Activated CD4-positive, alpha-beta T cell treated with anti-CD3 and anti-CD28 coated beads for 36 hours (primary cell): ENCODE results near the gene TIMM50. TPM values are rescaled to one million over a fixed set of nuclear protein-coding genes. Genes with fewer than 3 reads are reported as not detected.
"Not testable (repeated sequence)": the region's sequence is repeated elsewhere in the genome, so short reads cannot be mapped to it uniquely, and the experiment has no call there.

Source experiments
- ATAC-seq: fragments of 200-7000 bp; cut with Tn5 transposase; one replicate; pipeline ENCODE4 v1.10.0; 2021; ENCODE audit warnings: mild to moderate bottlenecking, moderate library complexity
- CTCF ChIA-PET: fragments of 350-600 bp; sonication (Branson Sonifier 250); formaldehyde crosslinking; loops from one replicate; lab custom pipeline; 2021; ENCODE audit warnings: antibody characterized with exemption; lab: Charles Lee
- POLR2A ChIA-PET: fragments of 350-600 bp; sonication (Branson Sonifier 250); formaldehyde crosslinking; loops from one replicate; lab custom pipeline; 2021; ENCODE audit warnings: antibody characterized with exemption, inconsistent platforms; lab: Charles Lee
- DNase-seq: peaks from one replicate; pipeline ENCODE4 v3.0.0-alpha.2; 2020
- H3K27ac Mint-ChIP-seq: one replicate; pipeline ENCODE4 v1.8.0; 2021; ENCODE audit warnings: mixed read lengths
- H3K27me3 Mint-ChIP-seq: one replicate; pipeline ENCODE4 v1.8.0; 2021; ENCODE audit warnings: mixed read lengths
- H3K36me3 Mint-ChIP-seq: one replicate; pipeline ENCODE4 v1.8.0; 2021; ENCODE audit warnings: low read depth, mixed read lengths
- H3K4me1 Mint-ChIP-seq: one replicate; pipeline ENCODE4 v1.8.0; 2021; ENCODE audit warnings: mixed read lengths
- H3K4me3 Mint-ChIP-seq: one replicate; pipeline ENCODE4 v1.8.0; 2021; ENCODE audit warnings: mild to moderate bottlenecking, moderate library complexity, mixed read lengths
- H3K9me3 Mint-ChIP-seq: one replicate; pipeline ENCODE4 v1.8.0; 2021; ENCODE audit warnings: low read depth, mixed read lengths
- intact Hi-C, 2 experiments: fragments of 100-400 bp; cut with DNase I in 1 of 2; cut with micrococcal nuclease in 1 of 2; formaldehyde crosslinking; loops; one replicate each; pipeline versions ENCODE4 v1.14.2 to v1.15.1; 2022 to 2024; cut with DNase I, micrococcal nuclease
- total RNA-seq, 2 experiments: library from RNA; stranded (reverse); gene quantifications; one replicate each; pipeline ENCODE4 v1.2.3, GENCODE V29; 2021

Gene TIMM50
- total RNA-seq, 2 experiments from 2014 or later = 99.4 to 126 TPM

GRCh38 chr19:39445196-39446111 lies 35.2 kb upstream of the TIMM50 start, which contains the start of gene SUPT5H:
TSS of gene SUPT5H (plus strand) at chr19:39445582. CDS start at chr19:39445891, 309 bp downstream.
- peak; percentile 89 for ATAC-seq
- H3K36me3 Mint-ChIP-seq = peaks cover 43% of the 10 kb centered on the region
- peak within 1 kb of the TSS; percentile 100 for H3K4me3 Mint-ChIP-seq
- H3K27me3 Mint-ChIP-seq = no peaks in the 10 kb centered on the region
- peak; percentile 99 for DNase-seq
- peaks cover 42% of the 10 kb centered on the region for H3K4me1 Mint-ChIP-seq
- H3K9me3 Mint-ChIP-seq = no peaks in the 10 kb centered on the region
- ChIA-PET CTCF (interaction anchor here (0.6 to 2.3 kb wide), 12 partner anchors 10 to 1332 kb away, joined by 3 to 9 read pairs (median 3); partner anchors contain the start of genes DLL3, EID2B and RPS16), POLR2A (interaction anchor here (0.7 to 3.8 kb wide), 5 partner anchors 9 to 103 kb away, joined by 3 to 50 read pairs (median 4); partner anchors contain the start of genes RPS16 and SAMD4B)
- peak within 1 kb of the TSS; percentile 100 for H3K27ac Mint-ChIP-seq
- intact Hi-C loops = loop anchor here (1.0 to 10.0 kb wide), 16 partner anchors 9 to 903 kb away; partner anchors contain the start of genes TIMM50 (in 2 of the 2), C19orf47 (in 1 of the 2), DYRK1B (in 1 of the 2) and EID2 (in 1 of the 2)

GRCh38 chr19:39446365-39447084 lies 34.1 kb upstream of the TIMM50 start:
- Mint-ChIP-seq H3K27ac (peak overlapping the region; percentile 100), H3K36me3 (peaks cover 48% of the 10 kb centered on the region), H3K4me1 (peaks cover 49% of the 10 kb centered on the region), H3K27me3 (no peaks in the 10 kb centered on the region), H3K9me3 (no peaks in the 10 kb centered on the region), H3K4me3 (peak overlapping the region; percentile 100)
- ATAC-seq = no peak
- no peak for DNase-seq
- intact Hi-C loops = loop anchor here (2.0 to 10.0 kb wide), 4 partner anchors 34 to 400 kb away; partner anchors contain the start of genes DYRK1B (in 1 of the 2), FBL (in 1 of the 2) and TIMM50 (in 1 of the 2)
- ChIA-PET CTCF (interaction anchor here (0.6 to 2.3 kb wide), 10 partner anchors 15 to 324 kb away, joined by 3 to 9 read pairs (median 5); partner anchors contain the start of genes EID2B and PLEKHG2), POLR2A (interaction anchor here (0.7 to 3.8 kb wide), 6 partner anchors 11 to 86 kb away, joined by 3 to 50 read pairs (median 5); partner anchors contain the start of genes MED29, PAF1 and RPS16)

GRCh38 chr19:39448271-39448670 lies 32.4 kb upstream of the TIMM50 start:
- Mint-ChIP-seq H3K4me1 (peaks cover 64% of the 10 kb centered on the region), H3K4me3 (peak overlapping the region; percentile 100), H3K27me3 (no peaks in the 10 kb centered on the region), H3K9me3 (no peaks in the 10 kb centered on the region), H3K27ac (peak overlapping the region; percentile 100), H3K36me3 (peaks cover 63% of the 10 kb centered on the region)
- no peak for ATAC-seq
- peak; percentile 72 for DNase-seq
- ChIA-PET POLR2A (interaction anchor here (0.6 to 1.8 kb wide), 9 partner anchors 12 to 55 kb away, joined by 3 to 5 read pairs (median 4); partner anchors contain the start of gene RPS16), CTCF (interaction anchor here (0.6 to 2.3 kb wide), 9 partner anchors 8 to 84 kb away, joined by 3 to 7 read pairs (median 4); partner anchors contain the start of genes EID2B, PLEKHG2 and RPS16)
- intact Hi-C loops = loop anchor here in 1 of 2 experiments (5.0 to 10.0 kb wide), 2 partner anchors 317 to 384 kb away; partner anchors contain the start of gene DYRK1B

- DNase-seq (peak; percentile 55), ATAC-seq (peak; percentile 10)
- CTCF ChIA-PET = interaction anchor here (0.7 to 2.3 kb wide), 4 partner anchors 9 to 327 kb away, joined by 4 to 7 read pairs (median 4); partner anchors contain the start of genes EID2B and RPS16
- H3K4me1 Mint-ChIP-seq = peaks cover 65% of the 10 kb centered on the region
- H3K27me3 Mint-ChIP-seq = no peaks in the 10 kb centered on the region
- H3K27ac Mint-ChIP-seq = peak overlapping the region; percentile 100
- POLR2A ChIA-PET = interaction anchor here (0.6 to 1.8 kb wide), 7 partner anchors 11 to 59 kb away, joined by 3 to 5 read pairs (median 4); partner anchors contain the start of gene RPS16
- H3K4me3 Mint-ChIP-seq = peak overlapping the region; percentile 100
- H3K36me3 Mint-ChIP-seq = peaks cover 68% of the 10 kb centered on the region
- intact Hi-C loops = loop anchor here in 1 of 2 experiments (5.0 to 10.0 kb wide), 2 partner anchors 316 to 383 kb away; partner anchors contain the start of gene DYRK1B
- no peaks in the 10 kb centered on the region for H3K9me3 Mint-ChIP-seq
Measured at GRCh38 chr19:39449116-39449797, 31.4 kb upstream of the TIMM50 start.

GRCh38 chr19:39451257-39451656 lies 29.4 kb upstream of the TIMM50 start:
- DNase-seq, CTCF ChIA-PET, POLR2A ChIA-PET, intact Hi-C loops, ATAC-seq, H3K4me3 Mint-ChIP-seq, H3K27me3 Mint-ChIP-seq, H3K27ac Mint-ChIP-seq, H3K9me3 Mint-ChIP-seq: not testable (repeated sequence)
- Mint-ChIP-seq H3K4me1 (peaks cover 65% of the 10 kb centered on the region), H3K36me3 (peaks cover 62% of the 10 kb centered on the region)

- Mint-ChIP-seq H3K4me1 (no peaks in the 10 kb centered on the region), H3K4me3 (no peak overlapping the region), H3K27me3 (no peaks in the 10 kb centered on the region), H3K9me3 (no peaks in the 10 kb centered on the region), H3K36me3 (peaks cover 68% of the 10 kb centered on the region), H3K27ac (no peak overlapping the region)
- DNase-seq (no peak), ATAC-seq (no peak)
- ChIA-PET CTCF (interaction anchor here (0.6 to 2.0 kb wide), 4 partner anchors 16 to 92 kb away, joined by 3 to 5 read pairs (median 4); partner anchors contain the start of gene EID2B), POLR2A (no interaction called here)
- intact Hi-C loops = no loop called here
Measured at GRCh38 chr19:39463403-39463802, 17.2 kb upstream of the TIMM50 start.

- Mint-ChIP-seq H3K4me3 (no peak overlapping the region), H3K9me3 (no peaks in the 10 kb centered on the region), H3K27me3 (no peaks in the 10 kb centered on the region), H3K27ac (no peak overlapping the region), H3K4me1 (peaks cover 12% of the 10 kb centered on the region), H3K36me3 (peaks cover 65% of the 10 kb centered on the region)
- ATAC-seq (no peak), DNase-seq (no peak)
- POLR2A ChIA-PET = interaction anchor here (1.1 kb wide), 1 partner anchor 10 kb away, joined by 5 read pairs; no protein-coding TSS in a partner anchor
- intact Hi-C loops = no loop called here
- CTCF ChIA-PET = interaction anchor here (1.5 kb wide), 1 partner anchor 66 kb away, joined by 6 read pairs; the partner anchor contains the start of gene EID2B
Measured at GRCh38 chr19:39465956-39466747, 14.5 kb upstream of the TIMM50 start.

- DNase-seq = no peak
- intact Hi-C loops = no loop called here
- peaks cover 71% of the 10 kb centered on the region for H3K36me3 Mint-ChIP-seq
- ChIA-PET CTCF (interaction anchor here (0.7 to 1.0 kb wide), 2 partner anchors 11 to 27 kb away, joined by 3 read pairs; no protein-coding TSS in a partner anchor), POLR2A (no interaction called here)
- H3K4me1 Mint-ChIP-seq = peaks cover 17% of the 10 kb centered on the region
- no peak overlapping the region for H3K4me3 Mint-ChIP-seq
- no peaks in the 10 kb centered on the region for H3K9me3 Mint-ChIP-seq
- no peaks in the 10 kb centered on the region for H3K27me3 Mint-ChIP-seq
- no peak overlapping the region for H3K27ac Mint-ChIP-seq
- ATAC-seq = no peak
Measured at GRCh38 chr19:39467941-39468340, 12.7 kb upstream of the TIMM50 start.

- H3K36me3 Mint-ChIP-seq = peaks cover 62% of the 10 kb centered on the region
Measured at GRCh38 chr19:39469036-39469435, 11.6 kb upstream of the TIMM50 start.

More at GRCh38 chr19:39469036-39469435, 11.6 kb upstream of the TIMM50 start:
- ATAC-seq (no peak), DNase-seq (no peak)
- intact Hi-C loops = no loop called here
- POLR2A ChIA-PET = interaction anchor here (0.7 kb wide), 1 partner anchor 33 kb away, joined by 4 read pairs; the partner anchor contains the start of gene RPS16
- Mint-ChIP-seq H3K27ac (peak overlapping the region; percentile 16), H3K9me3 (no peaks in the 10 kb centered on the region), H3K4me3 (no peak overlapping the region), H3K27me3 (no peaks in the 10 kb centered on the region), H3K4me1 (peaks cover 17% of the 10 kb centered on the region)
- CTCF ChIA-PET = interaction anchor here (0.6 kb wide), 1 partner anchor 12 kb away, joined by 3 read pairs; the partner anchor contains the start of gene TIMM50
